ENCODE measurements around the gene MUC12. TPM values are rescaled to one million over a fixed set of nuclear protein-coding genes. Genes with fewer than 3 reads are reported as not detected.

The MUC12 gene
- total and polyA plus RNA-seq, 2 of the 4 experiments (the other 2 are of a cell fraction), result 4.0 TPM; not detected in 1

DNA sequence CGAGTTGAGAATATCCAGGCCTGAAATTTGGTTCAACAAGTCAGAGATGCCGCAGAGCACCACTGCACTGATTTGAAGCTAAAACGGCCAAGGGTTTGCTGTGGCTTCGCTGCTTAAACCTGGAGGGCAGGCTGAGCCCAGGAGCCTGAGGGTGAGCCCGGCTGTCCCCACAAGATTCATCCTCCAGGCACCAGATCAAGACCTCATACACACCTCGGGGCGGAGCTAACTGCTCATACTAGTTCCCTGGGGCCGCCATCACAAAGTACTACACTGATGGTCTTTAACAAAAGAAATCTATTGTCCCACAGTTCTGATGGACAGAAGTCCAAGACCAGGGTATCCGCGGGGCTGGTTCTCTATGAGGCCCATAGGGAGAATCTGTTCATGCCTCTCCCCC lies 99.0 kb downstream of the MUC12 start:
- Histone ChIP-seq H2BK15ac (ENCODE audit: low read depth, low read length) (no peak overlapping the region; the same call in 2 of the 3 replicates), H3K9me3 (ENCODE audit: control insufficient read depth, insufficient read depth, low read length) (no peaks in the 10 kb centered on the region), H3K18ac (ENCODE audit: low read depth, low read length) (no peak overlapping the region), H2AK5ac (ENCODE audit: low read depth, low read length) (no peak overlapping the region), H3K9me1 (ENCODE audit: insufficient read depth, low read length) (no peaks in the 10 kb centered on the region; the same call in 1 of the 2 replicates), H3K23ac (ENCODE audit: low read depth, low read length) (no peak overlapping the region), H4K20me1 (ENCODE audit: insufficient read depth, low read length) (no peaks in the 10 kb centered on the region), H3K4ac (ENCODE audit: low read depth, low read length) (no peak overlapping the region), H3K79me1 (ENCODE audit: low read depth in 1 of 2, low read length in 2 of 2) (no peaks in the 10 kb centered on the region), H3K14ac (replicated peaks; ENCODE audit: low read depth, low read length) (no peak overlapping the region), H3K4me3 (ENCODE audit: insufficient read depth, low read depth, low read length) (no peak overlapping the region), H3K36me3 (ENCODE audit: control insufficient read depth, insufficient read depth, low read length) (no peaks in the 10 kb centered on the region), H2BK120ac (ENCODE audit: low read depth, low read length) (no peak overlapping the region), H4K91ac (ENCODE audit: insufficient read depth, low read depth, low read length) (no peak overlapping the region), H3K9ac (ENCODE audit: low read depth, low read length) (no peak overlapping the region), H2AFZ (replicated peaks; ENCODE audit: low read length, poor library complexity) (no peak overlapping the region), H4K5ac (ENCODE audit: low read depth, low read length) (no peak overlapping the region), H3K27me3 (ENCODE audit: control insufficient read depth, insufficient read depth, low read length) (peaks cover 26% of the 10 kb centered on the region), H3K27ac (ENCODE audit: insufficient read depth, low read length) (no peak overlapping the region), H3K4me2 (ENCODE audit: low read depth, low read length) (no peak overlapping the region), H2BK20ac (ENCODE audit: low read depth, low read length) (no peak overlapping the region), H2BK5ac (ENCODE audit: low read depth, low read length, poor library complexity, severe bottlenecking) (no peak overlapping the region), H4K8ac (ENCODE audit: low read depth in 2 of 2, low read length in 2 of 2) (no peak overlapping the region), H3K4me1 (ENCODE audit: control insufficient read depth, insufficient read depth, low read length) (no peaks in the 10 kb centered on the region), H3K56ac (ENCODE audit: extremely low read depth, insufficient read depth, low read length) (no peak overlapping the region), H2AK9ac (replicated peaks; ENCODE audit: low read depth, low read length, poor library complexity) (peak overlapping the region; percentile 0)
- no peak for ATAC-seq (ENCODE audit: low read depth)
- TF ChIP-seq RCOR1 (IDR thresholded peaks at IDR 0.05; ENCODE audit: insufficient replicate concordance, low read length) (no peak), RAD21 (IDR thresholded peaks at IDR 0.05; ENCODE audit: low read length) (no peak), POLR2A (IDR thresholded peaks at IDR 0.05; ENCODE audit: low read depth, low read length) (no peak), RFX5 (IDR thresholded peaks at IDR 0.05; ENCODE audit: low read depth, low read length) (no peak), NFE2L2 (IDR thresholded peaks at IDR 0.05; ENCODE audit: low read depth, low read length) (no peak), FOS (IDR thresholded peaks at IDR 0.05; ENCODE audit: low read depth, low read length) (no peak), MXI1 (IDR thresholded peaks at IDR 0.05; ENCODE audit: borderline replicate concordance, low read depth, low read length) (no peak), MAZ (IDR thresholded peaks at IDR 0.05; ENCODE audit: borderline replicate concordance, low read depth, low read length) (no peak)
- TF ChIP-seq, protein P1, sequence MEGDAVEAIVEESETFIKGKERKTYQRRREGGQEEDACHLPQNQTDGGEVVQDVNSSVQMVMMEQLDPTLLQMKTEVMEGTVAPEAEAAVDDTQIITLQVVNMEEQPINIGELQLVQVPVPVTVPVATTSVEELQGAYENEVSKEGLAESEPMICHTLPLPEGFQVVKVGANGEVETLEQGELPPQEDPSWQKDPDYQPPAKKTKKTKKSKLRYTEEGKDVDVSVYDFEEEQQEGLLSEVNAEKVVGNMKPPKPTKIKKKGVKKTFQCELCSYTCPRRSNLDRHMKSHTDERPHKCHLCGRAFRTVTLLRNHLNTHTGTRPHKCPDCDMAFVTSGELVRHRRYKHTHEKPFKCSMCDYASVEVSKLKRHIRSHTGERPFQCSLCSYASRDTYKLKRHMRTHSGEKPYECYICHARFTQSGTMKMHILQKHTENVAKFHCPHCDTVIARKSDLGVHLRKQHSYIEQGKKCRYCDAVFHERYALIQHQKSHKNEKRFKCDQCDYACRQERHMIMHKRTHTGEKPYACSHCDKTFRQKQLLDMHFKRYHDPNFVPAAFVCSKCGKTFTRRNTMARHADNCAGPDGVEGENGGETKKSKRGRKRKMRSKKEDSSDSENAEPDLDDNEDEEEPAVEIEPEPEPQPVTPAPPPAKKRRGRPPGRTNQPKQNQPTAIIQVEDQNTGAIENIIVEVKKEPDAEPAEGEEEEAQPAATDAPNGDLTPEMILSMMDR (conservative IDR thresholded peaks at IDR 0.05; ENCODE audit: low read depth, low read length), result no peak
- TF ChIP-seq, protein P2, sequence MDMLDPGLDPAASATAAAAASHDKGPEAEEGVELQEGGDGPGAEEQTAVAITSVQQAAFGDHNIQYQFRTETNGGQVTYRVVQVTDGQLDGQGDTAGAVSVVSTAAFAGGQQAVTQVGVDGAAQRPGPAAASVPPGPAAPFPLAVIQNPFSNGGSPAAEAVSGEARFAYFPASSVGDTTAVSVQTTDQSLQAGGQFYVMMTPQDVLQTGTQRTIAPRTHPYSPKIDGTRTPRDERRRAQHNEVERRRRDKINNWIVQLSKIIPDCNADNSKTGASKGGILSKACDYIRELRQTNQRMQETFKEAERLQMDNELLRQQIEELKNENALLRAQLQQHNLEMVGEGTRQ (IDR thresholded peaks at IDR 0.05; ENCODE audit: low read depth, low read length), result no peak
- no peak for DNase-seq
- intact Hi-C loops (cut with micrococcal nuclease), result no loop called here
- WGBS, 2 experiments (ENCODE audit: extremely low coverage in 2 of 2, insufficient read length in 1 of 2), result 73% methylated on average over 4 of the region's 10 CpGs; no CpG with 5 or more reads in 1 of the 2 experiments
- dilution Hi-C loops (cut with HindIII; ENCODE audit: low sequenced_read_pairs, unreplicated experiment), result no loop called here
- ChIA-PET CTCF (interaction anchor here (0.6 kb wide), 1 partner anchor 170 kb away, joined by 4 read pairs; no protein-coding TSS in a partner anchor), POLR2A (ENCODE audit: unreplicated experiment) (no interaction called here)
- no TSS peak for BruUV-seq (replicated peaks)
- in situ Hi-C loops (cut with MboI; ENCODE audit: low sequenced_read_pairs), result loop anchor here (25.0 kb wide), 1 partner anchor 356 kb away; the partner anchor contains the start of genes EPO and POP7

Measured in IMR-90 (cell line).